HEK293 (cell line): ENCODE results near the gene TRAK2.
A peak's percentile ranks its signal among the peaks of the same experiment; 100 is the strongest.

Experiments
- CTCF ChIA-PET: fragments of 350-600 bp; formaldehyde crosslinking; extraction: SDS; loops from one replicate; lab custom pipeline; 2021; ENCODE audit warnings: antibody characterized with exemption; lab: Yijun Ruan, JAX
- POLR2A ChIA-PET: fragments of 300-600 bp; formaldehyde crosslinking; extraction: SDS; loops from one replicate; lab custom pipeline; 2020; ENCODE audit warnings: antibody characterized with exemption, inconsistent platforms; lab: Yijun Ruan, JAX
- H3K27ac ChIP-seq: fragments of 200-500 bp; sonication (Bioruptor generic); 2 replicates; pipeline ENCODE4 v1.5.1; 2014; ENCODE audit warnings: low read depth, low read length, control low read depth, inconsistent platforms; ENCODE audit errors: extremely low read depth
- H3K36me3 ChIP-seq, 2 experiments: fragments of 200-500 bp in 1 of 2; sonication (Bioruptor generic) in 1 of 2; 1 replicate in 1 of 2; 2 replicates in 1 of 2; pipeline ENCODE4 v1.5.1; 2014 to 2017; ENCODE audit warnings: inconsistent platforms in 2 of 2, low read length in 2 of 2; ENCODE audit not compliant: control insufficient read depth in 2 of 2, insufficient read depth in 1 of 2
- H3K4me1 ChIP-seq: fragments of 200-500 bp; sonication (Bioruptor generic); 2 replicates; pipeline ENCODE4 v1.5.1; 2014; ENCODE audit warnings: mild to moderate bottlenecking, low read length, inconsistent platforms; ENCODE audit not compliant: control insufficient read depth, insufficient read depth
- H3K4me3 ChIP-seq: 2 replicates; pipeline ENCODE4 v1.5.1; 2011; ENCODE audit warnings: low read depth, mild to moderate bottlenecking, control low read depth, low read length, moderate library complexity
- H3K9me3 ChIP-seq: fragments of 200-500 bp; sonication (Bioruptor generic); 2 replicates; pipeline ENCODE4 v1.5.1; 2014; ENCODE audit warnings: low read depth, low read length, inconsistent platforms; ENCODE audit not compliant: control insufficient read depth, insufficient read depth
- GLIS1 ChIP-seq: fragments of 450-650 bp; formaldehyde crosslinking; IDR thresholded peaks from 2 replicates; pipeline ENCODE4 v1.5.1; 2016; ENCODE audit warnings: missing biosample characterization, missing genetic modification characterization
- PRDM1 ChIP-seq: fragments of 450-650 bp; formaldehyde crosslinking; IDR thresholded peaks from 2 replicates; pipeline ENCODE4; 2016; ENCODE audit warnings: missing biosample characterization, missing genetic modification characterization
- PRDM6 ChIP-seq: fragments of 450-650 bp; formaldehyde crosslinking; IDR thresholded peaks from 2 replicates; pipeline ENCODE4 v1.5.1; 2017; ENCODE audit warnings: missing biosample characterization, missing genetic modification characterization
- RBAK ChIP-seq: fragments of 450-650 bp; formaldehyde crosslinking; IDR thresholded peaks from 2 replicates; pipeline ENCODE4 v1.5.1; 2016; ENCODE audit warnings: missing biosample characterization, missing genetic modification characterization
- ZBTB17 ChIP-seq: fragments of 450-650 bp; formaldehyde crosslinking; IDR thresholded peaks from 2 replicates; pipeline ENCODE4 v1.5.1; 2016; ENCODE audit warnings: missing biosample characterization, missing genetic modification characterization
- ZIC2 ChIP-seq: fragments of 450-650 bp; formaldehyde crosslinking; IDR thresholded peaks from 2 replicates; pipeline ENCODE4 v1.5.1; 2016; ENCODE audit warnings: missing biosample characterization, missing genetic modification characterization
- ZNF121 ChIP-seq: fragments of 450-650 bp; formaldehyde crosslinking; IDR thresholded peaks from 2 replicates; pipeline ENCODE4 v1.5.1; 2016; ENCODE audit warnings: missing biosample characterization, missing genetic modification characterization
- ZNF148 ChIP-seq: fragments of 450-650 bp; formaldehyde crosslinking; IDR thresholded peaks from 2 replicates; pipeline ENCODE4 v1.5.0; 2017; ENCODE audit warnings: missing biosample characterization, missing genetic modification characterization, borderline replicate concordance
- ZNF214 ChIP-seq: fragments of 450-650 bp; formaldehyde crosslinking; IDR thresholded peaks from 2 replicates; pipeline ENCODE4 v1.5.1; 2017; ENCODE audit warnings: missing biosample characterization, mild to moderate bottlenecking, missing genetic modification characterization, borderline replicate concordance
- ZNF248 ChIP-seq: fragments of 450-650 bp; formaldehyde crosslinking; IDR thresholded peaks from 2 replicates; pipeline ENCODE4 v1.5.1; 2017; ENCODE audit warnings: missing biosample characterization, missing genetic modification characterization
- ZNF404 ChIP-seq: fragments of 450-650 bp; formaldehyde crosslinking; IDR thresholded peaks from 2 replicates; pipeline ENCODE4 v1.5.1; 2017; ENCODE audit warnings: missing biosample characterization, missing genetic modification characterization
- ZNF549 ChIP-seq: fragments of 450-650 bp; IDR thresholded peaks from 2 replicates; pipeline ENCODE4 v1.5.1; 2018; ENCODE audit warnings: missing biosample characterization, missing genetic modification characterization, mild to moderate bottlenecking, inconsistent platforms, moderate library complexity
- ZNF560 ChIP-seq: fragments of 450-650 bp; formaldehyde crosslinking; IDR thresholded peaks from 2 replicates; pipeline ENCODE4 v1.5.1; 2017; ENCODE audit warnings: missing biosample characterization, missing genetic modification characterization, borderline replicate concordance
- ZNF561 ChIP-seq: fragments of 450-650 bp; IDR thresholded peaks from 2 replicates; pipeline ENCODE4 v1.5.1; 2018; ENCODE audit warnings: missing biosample characterization, missing genetic modification characterization, borderline replicate concordance
- ZNF664 ChIP-seq: fragments of 450-650 bp; formaldehyde crosslinking; IDR thresholded peaks from 2 replicates; pipeline ENCODE4 v1.5.1; 2016; ENCODE audit warnings: missing biosample characterization, missing genetic modification characterization
- ZNF76 ChIP-seq: fragments of 450-650 bp; formaldehyde crosslinking; IDR thresholded peaks from 2 replicates; pipeline ENCODE4; 2016; ENCODE audit warnings: low read depth, missing biosample characterization, missing genetic modification characterization, borderline replicate concordance
- ZNF777 ChIP-seq: fragments of 450-650 bp; formaldehyde crosslinking; IDR thresholded peaks from 2 replicates; pipeline ENCODE4 v1.5.1; 2017; ENCODE audit warnings: missing biosample characterization, missing genetic modification characterization, borderline replicate concordance
- TF ChIP-seq, protein P1 (sequence below): fragments of 450-650 bp; formaldehyde crosslinking; conservative IDR thresholded peaks from 2 replicates; pipeline ENCODE4 v1.5.1; 2016; ENCODE audit warnings: low read depth, missing biosample characterization, missing genetic modification characterization
- TF ChIP-seq, protein P2 (sequence below): fragments of 450-650 bp; formaldehyde crosslinking; IDR thresholded peaks from 2 replicates; pipeline ENCODE4 v1.5.1; 2016; ENCODE audit warnings: missing biosample characterization, missing genetic modification characterization

Gene TRAK2

DNA sequence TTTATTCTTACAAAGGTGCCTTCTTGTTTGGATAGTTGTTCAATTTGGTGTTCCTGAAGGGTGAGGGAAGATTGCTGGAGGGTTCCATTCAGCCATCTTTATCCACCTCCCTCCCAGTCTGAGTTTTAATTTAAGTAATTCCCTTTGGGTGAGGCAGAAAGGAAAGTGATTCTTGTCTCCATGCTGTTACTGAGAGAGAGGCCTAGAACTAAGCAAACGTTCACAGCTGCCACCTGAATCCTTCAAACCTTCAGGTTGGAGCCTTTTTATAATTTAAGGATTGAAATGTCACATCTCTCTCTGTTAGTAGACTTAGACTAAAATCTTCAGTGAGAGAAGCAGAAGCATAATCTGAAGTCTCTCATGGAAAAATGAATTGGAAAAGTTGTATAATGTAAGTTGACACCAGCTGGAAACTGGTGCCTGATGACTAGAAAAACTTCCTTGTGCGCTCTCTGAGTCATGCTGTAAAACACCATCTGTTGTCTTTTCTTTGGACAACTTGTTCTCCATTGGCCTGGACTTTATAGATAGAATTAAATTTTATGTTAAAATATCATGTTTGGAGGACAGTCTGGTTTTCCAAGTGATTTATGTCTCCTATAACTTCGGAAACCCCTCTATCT, 14.9 kb upstream of the TRAK2 start:
- peaks cover 0 to 62% of the 10 kb centered on the region in 2 experiments for H3K36me3 ChIP-seq
- H3K4me1 ChIP-seq = peaks cover 2% of the 10 kb centered on the region; the same call in 1 of the 2 replicates
- TF ChIP-seq PRDM1 (tag by site-specific recombination) (0 out of 2 replicates have a peak, but pooled peaks have one; percentile 16), ZNF664 (no peak), PRDM6 (tag by site-specific recombination) (peak; percentile 80)
- no peak overlapping the region for H3K27ac ChIP-seq
- POLR2A ChIA-PET = interaction anchor here (2.4 kb wide), 1 partner anchor 15 kb away, joined by 11 read pairs; the partner anchor contains the start of genes STRADB and TRAK2
- H3K9me3 ChIP-seq = no peaks in the 10 kb centered on the region
- no peak overlapping the region for H3K4me3 ChIP-seq
- CTCF ChIA-PET = interaction anchor here (0.6 to 1.6 kb wide), 2 partner anchors 26 to 218 kb away, joined by 3 to 4 read pairs; no protein-coding TSS in a partner anchor

- peaks cover 2% of the 10 kb centered on the region; the same call in 1 of the 2 replicates for H3K4me1 ChIP-seq
- TF ChIP-seq GLIS1 (peak; percentile 79), ZNF560 (tag by site-specific recombination) (no peak), ZBTB17 (tag by site-specific recombination) (no peak), ZNF148 (tag by site-specific recombination) (no peak), ZNF76 (no peak), ZNF214 (tag by site-specific recombination) (no peak), ZNF248 (no peak), ZIC2 (tag by site-specific recombination) (peak; percentile 67), ZNF561 (tag by site-specific recombination) (no peak), RBAK (no peak), ZNF404 (tag by site-specific recombination) (no peak), ZNF121 (no peak), ZNF777 (tag by site-specific recombination) (no peak), ZNF549 (tag by site-specific recombination) (no peak)
- TF ChIP-seq, protein P1, sequence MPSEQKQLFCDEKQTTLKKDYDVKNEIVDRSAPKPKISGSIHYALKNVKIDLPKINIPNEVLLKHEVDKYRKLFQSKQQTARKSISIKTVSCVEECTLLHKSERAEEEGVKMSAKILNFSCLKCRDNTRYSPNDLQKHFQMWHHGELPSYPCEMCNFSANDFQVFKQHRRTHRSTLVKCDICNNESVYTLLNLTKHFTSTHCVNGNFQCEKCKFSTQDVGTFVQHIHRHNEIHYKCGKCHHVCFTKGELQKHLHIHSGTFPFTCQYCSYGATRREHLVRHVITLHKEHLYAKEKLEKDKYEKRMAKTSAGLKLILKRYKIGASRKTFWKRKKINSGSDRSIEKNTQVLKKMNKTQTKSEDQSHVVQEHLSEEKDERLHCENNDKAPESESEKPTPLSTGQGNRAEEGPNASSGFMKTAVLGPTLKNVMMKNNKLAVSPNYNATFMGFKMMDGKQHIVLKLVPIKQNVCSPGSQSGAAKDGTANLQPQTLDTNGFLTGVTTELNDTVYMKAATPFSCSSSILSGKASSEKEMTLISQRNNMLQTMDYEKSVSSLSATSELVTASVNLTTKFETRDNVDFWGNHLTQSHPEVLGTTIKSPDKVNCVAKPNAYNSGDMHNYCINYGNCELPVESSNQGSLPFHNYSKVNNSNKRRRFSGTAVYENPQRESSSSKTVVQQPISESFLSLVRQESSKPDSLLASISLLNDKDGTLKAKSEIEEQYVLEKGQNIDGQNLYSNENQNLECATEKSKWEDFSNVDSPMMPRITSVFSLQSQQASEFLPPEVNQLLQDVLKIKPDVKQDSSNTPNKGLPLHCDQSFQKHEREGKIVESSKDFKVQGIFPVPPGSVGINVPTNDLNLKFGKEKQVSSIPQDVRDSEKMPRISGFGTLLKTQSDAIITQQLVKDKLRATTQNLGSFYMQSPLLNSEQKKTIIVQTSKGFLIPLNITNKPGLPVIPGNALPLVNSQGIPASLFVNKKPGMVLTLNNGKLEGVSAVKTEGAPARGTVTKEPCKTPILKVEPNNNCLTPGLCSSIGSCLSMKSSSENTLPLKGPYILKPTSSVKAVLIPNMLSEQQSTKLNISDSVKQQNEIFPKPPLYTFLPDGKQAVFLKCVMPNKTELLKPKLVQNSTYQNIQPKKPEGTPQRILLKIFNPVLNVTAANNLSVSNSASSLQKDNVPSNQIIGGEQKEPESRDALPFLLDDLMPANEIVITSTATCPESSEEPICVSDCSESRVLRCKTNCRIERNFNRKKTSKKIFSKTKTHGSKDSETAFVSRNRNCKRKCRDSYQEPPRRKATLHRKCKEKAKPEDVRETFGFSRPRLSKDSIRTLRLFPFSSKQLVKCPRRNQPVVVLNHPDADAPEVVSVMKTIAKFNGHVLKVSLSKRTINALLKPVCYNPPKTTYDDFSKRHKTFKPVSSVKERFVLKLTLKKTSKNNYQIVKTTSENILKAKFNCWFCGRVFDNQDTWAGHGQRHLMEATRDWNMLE = no peak
- TF ChIP-seq, protein P2, sequence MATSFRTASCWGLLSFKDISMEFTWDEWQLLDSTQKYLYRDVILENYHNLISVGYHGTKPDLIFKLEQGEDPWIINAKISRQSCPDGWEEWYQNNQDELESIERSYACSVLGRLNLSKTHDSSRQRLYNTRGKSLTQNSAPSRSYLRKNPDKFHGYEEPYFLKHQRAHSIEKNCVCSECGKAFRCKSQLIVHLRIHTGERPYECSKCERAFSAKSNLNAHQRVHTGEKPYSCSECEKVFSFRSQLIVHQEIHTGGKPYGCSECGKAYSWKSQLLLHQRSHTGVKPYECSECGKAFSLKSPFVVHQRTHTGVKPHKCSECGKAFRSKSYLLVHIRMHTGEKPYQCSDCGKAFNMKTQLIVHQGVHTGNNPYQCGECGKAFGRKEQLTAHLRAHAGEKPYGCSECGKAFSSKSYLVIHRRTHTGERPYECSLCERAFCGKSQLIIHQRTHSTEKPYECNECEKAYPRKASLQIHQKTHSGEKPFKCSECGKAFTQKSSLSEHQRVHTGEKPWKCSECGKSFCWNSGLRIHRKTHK (tag by site-specific recombination) = no peak
- H3K36me3 ChIP-seq = peaks cover 6 to 59% of the 10 kb centered on the region in 2 experiments
- H3K4me3 ChIP-seq = no peak overlapping the region
- H3K27ac ChIP-seq = no peak overlapping the region
- ChIA-PET POLR2A (interaction anchor here (2.4 kb wide), 1 partner anchor 14 kb away, joined by 11 read pairs; the partner anchor contains the start of genes STRADB and TRAK2), CTCF (interaction anchor here (0.6 kb wide), 1 partner anchor 219 kb away, joined by 4 read pairs; no protein-coding TSS in a partner anchor)
- H3K9me3 ChIP-seq = no peaks in the 10 kb centered on the region
Observed at GRCh38 chr2:201465524-201465971, 14.3 kb upstream of the TRAK2 start.
